SK-N-SH (cell line): ENCODE data around the gene ATP6V0C.

Experiments
- CHD2 ChIP-seq: fragments of 150-350 bp; IDR thresholded peaks from 2 replicates; pipeline ENCODE4 v1.6.1; 2018; ENCODE audit warnings: low read length; ENCODE audit not compliant: partially characterized antibody
- CTCF ChIP-seq: fragments of 200-600 bp; sonication (generic); IDR thresholded peaks from 2 replicates; pipeline ENCODE4 v1.6.1; 2017; ENCODE audit warnings: antibody characterized with exemption, mild to moderate bottlenecking, moderate library complexity
- RAD21 ChIP-seq: IDR thresholded peaks from 2 replicates; pipeline ENCODE4 v1.6.1; 2012; ENCODE audit warnings: mild to moderate bottlenecking, low read length
- RFX5 ChIP-seq: IDR thresholded peaks from 2 replicates; pipeline ENCODE4 v1.6.1; 2012; ENCODE audit warnings: mild to moderate bottlenecking, improper control_type of control experiment, low read length
- TAF1 ChIP-seq: IDR thresholded peaks from 2 replicates; pipeline ENCODE4 v1.6.1; 2012; ENCODE audit warnings: low read depth, mild to moderate bottlenecking, low read length, moderate library complexity, borderline replicate concordance
- TF ChIP-seq, protein P1 (sequence below): IDR thresholded peaks from 2 replicates; pipeline ENCODE4 v1.4.0; 2012; ENCODE audit warnings: low read depth, borderline replicate concordance

GRCh38 chr16:2499890-2500429 lies 13.8 kb upstream of the ATP6V0C start:
- TF ChIP-seq CTCF (no peak), RFX5 (no peak), RAD21 (no peak), CHD2 (no peak), TAF1 (no peak)
- TF ChIP-seq, protein P1, sequence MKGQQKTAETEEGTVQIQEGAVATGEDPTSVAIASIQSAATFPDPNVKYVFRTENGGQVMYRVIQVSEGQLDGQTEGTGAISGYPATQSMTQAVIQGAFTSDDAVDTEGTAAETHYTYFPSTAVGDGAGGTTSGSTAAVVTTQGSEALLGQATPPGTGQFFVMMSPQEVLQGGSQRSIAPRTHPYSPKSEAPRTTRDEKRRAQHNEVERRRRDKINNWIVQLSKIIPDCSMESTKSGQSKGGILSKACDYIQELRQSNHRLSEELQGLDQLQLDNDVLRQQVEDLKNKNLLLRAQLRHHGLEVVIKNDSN, result no peak
